Neural progenitor cell (in vitro differentiated cells): Measurements from ENCODE around the gene PTPN18. TPM values are rescaled to one million over a fixed set of nuclear protein-coding genes. Genes with fewer than 3 reads are reported as not detected.

ENCODE experiments used
- DNase-seq: peaks from one replicate; pipeline ENCODE4 v3.0.0-alpha.2; 2016; ENCODE audit warnings: low spot score
- H2AFZ ChIP-seq: fragments of 200-600 bp; sonication (generic); replicated peaks from 2 replicates; pipeline ENCODE4 v1.6.1; 2016; ENCODE audit warnings: antibody characterized with exemption
- H3F3A ChIP-seq: fragments of 200-600 bp; sonication (generic); 2 replicates; pipeline ENCODE4 v1.6.1; 2016; ENCODE audit warnings: antibody characterized with exemption, low read depth
- H3K27ac ChIP-seq: fragments of 200-600 bp; sonication (generic); 2 replicates; pipeline ENCODE4 v1.5.1; 2016; ENCODE audit warnings: mild to moderate bottlenecking
- H3K27me3 ChIP-seq: fragments of 200-600 bp; sonication (generic); 2 replicates; pipeline ENCODE4 v1.6.1; 2016; ENCODE audit warnings: mild to moderate bottlenecking, moderate library complexity
- H3K36me3 ChIP-seq: fragments of 200-600 bp; sonication (generic); 2 replicates; pipeline ENCODE4 v1.5.1; 2016
- H3K4me1 ChIP-seq: fragments of 200-600 bp; sonication (generic); 2 replicates; pipeline ENCODE4 v1.6.1; 2016; ENCODE audit warnings: mixed run types
- H3K4me2 ChIP-seq: fragments of 200-600 bp; sonication (generic); 2 replicates; pipeline ENCODE4 v1.6.1; 2016
- H3K4me3 ChIP-seq: fragments of 200-600 bp; sonication (generic); 2 replicates; pipeline ENCODE4 v1.5.1; 2016
- H3K79me2 ChIP-seq: fragments of 200-600 bp; sonication (generic); 2 replicates; pipeline ENCODE4 v1.6.1; 2016; ENCODE audit warnings: low read depth
- H3K9ac ChIP-seq: fragments of 200-600 bp; sonication (generic); 2 replicates; pipeline ENCODE4 v1.6.1; 2016
- H3K9me3 ChIP-seq: fragments of 200-600 bp; sonication (generic); 2 replicates; pipeline ENCODE4 v1.5.1; 2016; ENCODE audit warnings: low read depth
- H4K20me1 ChIP-seq: fragments of 200-600 bp; sonication (generic); 2 replicates; pipeline ENCODE4 v1.6.1; 2016; ENCODE audit warnings: low read depth
- H3K27ac Mint-ChIP-seq: 3 replicates; pipeline ENCODE4 v1.8.0; 2021; ENCODE audit warnings: mixed read lengths
- H3K27me3 Mint-ChIP-seq: 2 replicates; pipeline ENCODE4 v1.8.0; 2022; ENCODE audit warnings: low read depth, mild to moderate bottlenecking, inconsistent platforms, moderate library complexity, mixed read lengths; ENCODE audit not compliant: insufficient read depth
- H3K36me3 Mint-ChIP-seq: 3 replicates; pipeline ENCODE4 v1.8.0; 2021; ENCODE audit warnings: mixed read lengths
- H3K4me1 Mint-ChIP-seq: 3 replicates; pipeline ENCODE4 v1.8.0; 2021; ENCODE audit warnings: mixed read lengths
- H3K4me3 Mint-ChIP-seq: 3 replicates; pipeline ENCODE4 v1.8.0; 2021; ENCODE audit warnings: mild to moderate bottlenecking, moderate library complexity, mixed read lengths
- H3K9me3 Mint-ChIP-seq: 3 replicates; pipeline ENCODE4 v1.8.0; 2020; ENCODE audit warnings: mixed read lengths
- CTCF ChIP-seq: fragments of 200-600 bp; sonication (generic); IDR thresholded peaks from 2 replicates; pipeline ENCODE4 v1.5.1; 2017; ENCODE audit warnings: antibody characterized with exemption, mild to moderate bottlenecking
- EZH2 ChIP-seq: fragments of 200-600 bp; sonication (generic); IDR thresholded peaks from 2 replicates; pipeline ENCODE4 v1.6.1; 2017; ENCODE audit warnings: antibody characterized with exemption, mild to moderate bottlenecking, moderate library complexity
- EZH2phosphoT487 ChIP-seq: fragments of 200-600 bp; sonication (generic); IDR thresholded peaks from 2 replicates; pipeline ENCODE4 v1.6.1; 2017; ENCODE audit warnings: antibody characterized with exemption
- total RNA-seq: library from RNA; depleted of rRNA; stranded (reverse); fragments of >200 nt; gene quantifications from 2 replicates; pipeline ENCODE4 v1.2.3, GENCODE V29; 2015; ENCODE audit warnings: low replicate concordance

The PTPN18 gene
- total RNA-seq, 1 donor from 2014 or later: 4.0 TPM

GRCh38 chr2:130349174-130349573, 6.7 kb upstream of the PTPN18 start:
- Mint-ChIP-seq H3K4me1 (peaks cover 34% of the 10 kb centered on the region), H3K27me3 (peaks cover 7% of the 10 kb centered on the region), H3K36me3 (peaks cover 31% of the 10 kb centered on the region), H3K27ac (no peak overlapping the region), H3K4me3 (no peak overlapping the region), H3K9me3 (no peaks in the 10 kb centered on the region)
- no peak overlapping the region for H3K4me2 ChIP-seq
- no peak for TF ChIP-seq EZH2phosphoT487
- no peak for TF ChIP-seq EZH2
- TF ChIP-seq CTCF: no peak
- H3K4me1 ChIP-seq: peaks cover 32% of the 10 kb centered on the region
- H3K79me2 ChIP-seq: peaks cover 3% of the 10 kb centered on the region
- H3K36me3 ChIP-seq: peaks cover 3% of the 10 kb centered on the region
- H3K4me3 ChIP-seq: no peak overlapping the region
- H3K9me3 ChIP-seq: no peaks in the 10 kb centered on the region
- H2AFZ ChIP-seq: no peak overlapping the region
- H4K20me1 ChIP-seq: peaks cover 3% of the 10 kb centered on the region
- H3K9ac ChIP-seq: no peak overlapping the region
- H3F3A ChIP-seq: peaks cover 22% of the 10 kb centered on the region
- peaks cover 8% of the 10 kb centered on the region for H3K27me3 ChIP-seq
- no peak for DNase-seq
- H3K27ac ChIP-seq: no peak overlapping the region

- H3K9me3 ChIP-seq: no peaks in the 10 kb centered on the region
- H2AFZ ChIP-seq: peak overlapping the region; percentile 58
- H4K20me1 ChIP-seq: no peaks in the 10 kb centered on the region
- Mint-ChIP-seq H3K36me3 (peaks cover 21% of the 10 kb centered on the region), H3K9me3 (no peaks in the 10 kb centered on the region), H3K27me3 (peaks cover 13% of the 10 kb centered on the region), H3K4me1 (peaks cover 45% of the 10 kb centered on the region), H3K27ac (peak overlapping the region; percentile 98), H3K4me3 (peak overlapping the region; percentile 76)
- peak overlapping the region; percentile 23 for H3K4me3 ChIP-seq
- H3K27ac ChIP-seq: peak overlapping the region; percentile 92
- H3K36me3 ChIP-seq: no peaks in the 10 kb centered on the region
- H3K4me2 ChIP-seq: peak overlapping the region; percentile 78
- H3K79me2 ChIP-seq: no peaks in the 10 kb centered on the region
- TF ChIP-seq CTCF (no peak), EZH2 (no peak)
- peaks cover 30% of the 10 kb centered on the region for H3F3A ChIP-seq
- DNase-seq: no peak
- H3K4me1 ChIP-seq: peaks cover 36% of the 10 kb centered on the region
- no peak overlapping the region for H3K9ac ChIP-seq
- peaks cover 33% of the 10 kb centered on the region for H3K27me3 ChIP-seq
Measured at GRCh38 chr2:130351711-130352110, 4.1 kb upstream of the PTPN18 start.

GRCh38 chr2:130352237-130352636, 3.6 kb upstream of the PTPN18 start:
- DNase-seq: peak; percentile 86

More at GRCh38 chr2:130352237-130352636, 3.6 kb upstream of the PTPN18 start:
- no peaks in the 10 kb centered on the region for H3K9me3 ChIP-seq
- peaks cover 16% of the 10 kb centered on the region for H3K36me3 Mint-ChIP-seq
- H3K27me3 Mint-ChIP-seq: peaks cover 14% of the 10 kb centered on the region
- H3K4me3 ChIP-seq: peak overlapping the region; percentile 23
- TF ChIP-seq EZH2: no peak
- TF ChIP-seq EZH2phosphoT487: no peak
- TF ChIP-seq CTCF: no peak
- H3K27ac ChIP-seq: peak overlapping the region; percentile 92
- peak overlapping the region; percentile 98 for H3K27ac Mint-ChIP-seq
- no peaks in the 10 kb centered on the region for H3K79me2 ChIP-seq
- peaks cover 34% of the 10 kb centered on the region for H3F3A ChIP-seq
- peaks cover 36% of the 10 kb centered on the region for H3K4me1 ChIP-seq
- H3K27me3 ChIP-seq: peaks cover 39% of the 10 kb centered on the region
- no peaks in the 10 kb centered on the region for H3K36me3 ChIP-seq
- peaks cover 46% of the 10 kb centered on the region for H3K4me1 Mint-ChIP-seq
- H3K4me3 Mint-ChIP-seq: peak overlapping the region; percentile 76
- no peaks in the 10 kb centered on the region for H3K9me3 Mint-ChIP-seq
- H4K20me1 ChIP-seq: no peaks in the 10 kb centered on the region
- peak overlapping the region; percentile 78 for H3K4me2 ChIP-seq
- peak overlapping the region; percentile 58 for H2AFZ ChIP-seq
- no peak overlapping the region for H3K9ac ChIP-seq
